Keratinocyte (primary cell): Measurements from ENCODE around the gene FAM240A. TPM values are rescaled to one million over a fixed set of nuclear protein-coding genes. Genes with fewer than 3 reads are reported as not detected.

ENCODE experiments used
- DNase-seq: peaks from one replicate; pipeline ENCODE4 v3.0.0-alpha.2; 2011; ENCODE audit warnings: low read depth, missing footprints, low spot score
- FAIRE-seq: peaks from 2 replicates; lab custom pipeline; 2011; peaks lifted over from hg19 to GRCh38; lab: Jason Lieb, UNC
- H2AFZ ChIP-seq: 2 replicates; pipeline ENCODE4 v1.6.0; 2012; ENCODE audit warnings: low read length, control low read depth, inconsistent platforms; ENCODE audit not compliant: control insufficient read depth
- H3K27ac ChIP-seq: 2 replicates; pipeline ENCODE4 v1.5.1; 2011; ENCODE audit warnings: low read length; ENCODE audit not compliant: control insufficient read depth, insufficient read depth
- H3K27me3 ChIP-seq: 3 replicates; pipeline ENCODE4 v1.6.0; 2011; ENCODE audit warnings: low read length; ENCODE audit not compliant: control insufficient read depth, insufficient read depth; ENCODE audit errors: extremely low read depth
- H3K36me3 ChIP-seq, 2 experiments: 2 replicates in 1 of 2; 3 replicates in 1 of 2; pipeline ENCODE4 v1.5.1; 2011; ENCODE audit warnings: low read length in 2 of 2, mild to moderate bottlenecking in 1 of 2; ENCODE audit not compliant: control insufficient read depth in 2 of 2, insufficient read depth in 2 of 2; ENCODE audit errors: extremely low read depth in 1 of 2
- H3K4me1 ChIP-seq: 3 replicates; pipeline ENCODE4 v1.5.1; 2011; ENCODE audit warnings: low read length; ENCODE audit not compliant: control insufficient read depth, insufficient read depth; ENCODE audit errors: extremely low read depth
- H3K4me2 ChIP-seq: 3 replicates; pipeline ENCODE4 v1.6.0; 2011; ENCODE audit warnings: low read depth, low read length; ENCODE audit not compliant: control insufficient read depth, insufficient read depth; ENCODE audit errors: extremely low read depth
- H3K4me3 ChIP-seq, 3 experiments: fragments of 200-600 bp in 1 of 3; sonication (generic) in 1 of 3; 2 replicates in 2 of 3; 3 replicates in 1 of 3; pipeline ENCODE4 v1.5.1; 2011 to 2016; ENCODE audit warnings: low read length in 3 of 3, mild to moderate bottlenecking in 3 of 3, control low read depth in 2 of 3, inconsistent platforms in 1 of 3, low read depth in 1 of 3, mixed read lengths in 1 of 3, mixed run types in 1 of 3, moderate library complexity in 1 of 3; ENCODE audit not compliant: control insufficient read depth in 2 of 3, insufficient read depth in 2 of 3; ENCODE audit errors: extremely low read depth in 1 of 3
- H3K79me2 ChIP-seq: 2 replicates; pipeline ENCODE4 v1.6.0; 2012; ENCODE audit warnings: low read length; ENCODE audit not compliant: control insufficient read depth, insufficient read depth
- H3K9ac ChIP-seq: 3 replicates; pipeline ENCODE4 v1.6.0; 2011; ENCODE audit warnings: low read length; ENCODE audit not compliant: control insufficient read depth, insufficient read depth; ENCODE audit errors: extremely low read depth
- H3K9me1 ChIP-seq: 3 replicates; pipeline ENCODE4 v1.6.0; 2011; ENCODE audit warnings: low read length; ENCODE audit not compliant: control insufficient read depth, insufficient read depth; ENCODE audit errors: extremely low read depth
- H3K9me3 ChIP-seq: 2 replicates; pipeline ENCODE4 v1.5.1; 2012; ENCODE audit warnings: low read depth, low read length; ENCODE audit not compliant: control insufficient read depth
- H4K20me1 ChIP-seq: 3 replicates; pipeline ENCODE4 v1.6.0; 2011; ENCODE audit warnings: low read length; ENCODE audit not compliant: control insufficient read depth, insufficient read depth; ENCODE audit errors: extremely low read depth
- EZH2 ChIP-seq: IDR thresholded peaks from one replicate; pipeline ENCODE4 v1.6.1; 2012; ENCODE audit warnings: inconsistent platforms, mild to moderate bottlenecking, low read length, moderate library complexity
- dilution Hi-C: fragments of 300-500 bp; cut with MboI; formaldehyde crosslinking; loops from one replicate; pipeline ENCODE4 v1.7.0; 2020; ENCODE audit warnings: low sequenced_read_pairs; ENCODE audit not compliant: extremely low pct_ligation_motif_present
- polyA plus RNA-seq, 5 experiments: library from polyadenylated mRNA; depleted of rRNA in 3 of 5; stranded (reverse) in 3 of 5; stranded (forward) in 1 of 5; unstranded in 1 of 5; fragments of >200 nt; gene quantifications; 1 replicate in 1 of 5; 2 replicates in 3 of 5; 3 replicates in 1 of 5; pipeline versions ENCODE4 v1.2.1 to v1.2.3, GENCODE V29; 2011 to 2012; ENCODE audit warnings: missing spikeins in 2 of 5, low read depth in 1 of 5, low replicate concordance in 1 of 5
- TF ChIP-seq, protein P1 (sequence below), 3 experiments: IDR thresholded peaks in 1 of 3; conservative IDR thresholded peaks in 1 of 3; optimal IDR thresholded peaks in 1 of 3; 2 replicates in 2 of 3; 3 replicates in 1 of 3; pipeline versions ENCODE3 to v1.5.1; 2011; ENCODE audit warnings: low read length in 3 of 3, mild to moderate bottlenecking in 3 of 3, moderate library complexity in 2 of 3, control low read depth in 1 of 3, inconsistent platforms in 1 of 3; ENCODE audit not compliant: insufficient read depth in 2 of 3; ENCODE audit errors: extremely low read depth in 1 of 3

The FAM240A gene
- polyA plus RNA-seq, 1 donor (not counting 4 experiments of a cell fraction or from before 2014, with no cell fraction given): not detected

DNA sequence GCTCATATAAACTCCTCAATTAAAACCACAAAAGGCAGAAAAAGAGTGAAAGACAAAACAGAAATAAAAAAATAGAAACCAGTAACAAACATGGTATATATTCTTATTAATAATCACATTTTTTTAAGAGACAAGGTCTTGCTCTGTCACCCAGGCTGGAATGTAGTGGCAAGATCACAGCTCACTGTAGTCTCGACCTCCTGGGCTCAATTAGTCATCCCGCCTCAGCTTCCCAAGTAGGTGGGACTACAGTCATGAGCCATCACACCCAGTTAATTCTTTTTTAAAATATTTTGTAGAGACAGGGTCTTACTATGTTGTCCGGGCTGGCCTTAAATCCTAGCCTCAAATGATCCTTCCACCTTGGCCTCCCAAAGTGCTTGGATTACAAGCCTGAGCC lies 37.1 kb downstream of the FAM240A start:
- Histone ChIP-seq H3K4me2 (no peak overlapping the region), H4K20me1 (no peaks in the 10 kb centered on the region), H3K27me3 (no peaks in the 10 kb centered on the region), H2AFZ (no peak overlapping the region), H3K36me3 (no peaks in the 10 kb centered on the region), H3K4me1 (no peaks in the 10 kb centered on the region), H3K4me3 (no peak overlapping the region), H3K79me2 (no peaks in the 10 kb centered on the region), H3K9me3 (no peaks in the 10 kb centered on the region), H3K9ac (no peak overlapping the region), H3K9me1 (no peaks in the 10 kb centered on the region), H3K27ac (no peak overlapping the region)
- dilution Hi-C loops: loop anchor here (25.0 kb wide), 1 partner anchor 162 kb away; the partner anchor contains the start of gene RTP3
- TF ChIP-seq EZH2: no peak
- TF ChIP-seq, protein P1, sequence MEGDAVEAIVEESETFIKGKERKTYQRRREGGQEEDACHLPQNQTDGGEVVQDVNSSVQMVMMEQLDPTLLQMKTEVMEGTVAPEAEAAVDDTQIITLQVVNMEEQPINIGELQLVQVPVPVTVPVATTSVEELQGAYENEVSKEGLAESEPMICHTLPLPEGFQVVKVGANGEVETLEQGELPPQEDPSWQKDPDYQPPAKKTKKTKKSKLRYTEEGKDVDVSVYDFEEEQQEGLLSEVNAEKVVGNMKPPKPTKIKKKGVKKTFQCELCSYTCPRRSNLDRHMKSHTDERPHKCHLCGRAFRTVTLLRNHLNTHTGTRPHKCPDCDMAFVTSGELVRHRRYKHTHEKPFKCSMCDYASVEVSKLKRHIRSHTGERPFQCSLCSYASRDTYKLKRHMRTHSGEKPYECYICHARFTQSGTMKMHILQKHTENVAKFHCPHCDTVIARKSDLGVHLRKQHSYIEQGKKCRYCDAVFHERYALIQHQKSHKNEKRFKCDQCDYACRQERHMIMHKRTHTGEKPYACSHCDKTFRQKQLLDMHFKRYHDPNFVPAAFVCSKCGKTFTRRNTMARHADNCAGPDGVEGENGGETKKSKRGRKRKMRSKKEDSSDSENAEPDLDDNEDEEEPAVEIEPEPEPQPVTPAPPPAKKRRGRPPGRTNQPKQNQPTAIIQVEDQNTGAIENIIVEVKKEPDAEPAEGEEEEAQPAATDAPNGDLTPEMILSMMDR (optimal IDR thresholded peaks at IDR 0.05 in 1 of 3, IDR thresholded peaks at IDR 0.05 in 1 of 3, conservative IDR thresholded peaks at IDR 0.05 in 1 of 3; ENCODE audit: extremely low read depth in 1 of 3, insufficient read depth in 2 of 3, low read length in 3 of 3): no peak
- FAIRE-seq: no peak
- DNase-seq: no peak

GRCh38 chr3:46651084-46651483 lies 38.8 kb downstream of the FAM240A start:
- dilution Hi-C loops: no loop called here
- FAIRE-seq: no peak

More at GRCh38 chr3:46651084-46651483, 38.8 kb downstream of the FAM240A start:
- Histone ChIP-seq H2AFZ (no peak overlapping the region), H3K79me2 (no peaks in the 10 kb centered on the region), H3K4me2 (no peak overlapping the region), H4K20me1 (no peaks in the 10 kb centered on the region), H3K9ac (no peak overlapping the region), H3K4me3 (no peak overlapping the region), H3K9me1 (no peaks in the 10 kb centered on the region), H3K4me1 (no peaks in the 10 kb centered on the region), H3K9me3 (no peaks in the 10 kb centered on the region), H3K36me3 (no peaks in the 10 kb centered on the region), H3K27me3 (no peaks in the 10 kb centered on the region), H3K27ac (no peak overlapping the region)
- TF ChIP-seq EZH2: no peak
- TF ChIP-seq, protein P1 (optimal IDR thresholded peaks at IDR 0.05 in 1 of 3, IDR thresholded peaks at IDR 0.05 in 1 of 3, conservative IDR thresholded peaks at IDR 0.05 in 1 of 3; ENCODE audit: extremely low read depth in 1 of 3, insufficient read depth in 2 of 3, low read length in 3 of 3): no peak
- DNase-seq: no peak
